Activated CD4-positive, CD25-positive, alpha-beta regulatory T cell (primary cell): ENCODE data around the gene REXO1.

Experiments used
- DNase-seq, 4 experiments: peaks; one replicate each; lab custom pipeline; 2025; lab: John Stamatoyannopoulos, UW

Gene REXO1

DNA sequence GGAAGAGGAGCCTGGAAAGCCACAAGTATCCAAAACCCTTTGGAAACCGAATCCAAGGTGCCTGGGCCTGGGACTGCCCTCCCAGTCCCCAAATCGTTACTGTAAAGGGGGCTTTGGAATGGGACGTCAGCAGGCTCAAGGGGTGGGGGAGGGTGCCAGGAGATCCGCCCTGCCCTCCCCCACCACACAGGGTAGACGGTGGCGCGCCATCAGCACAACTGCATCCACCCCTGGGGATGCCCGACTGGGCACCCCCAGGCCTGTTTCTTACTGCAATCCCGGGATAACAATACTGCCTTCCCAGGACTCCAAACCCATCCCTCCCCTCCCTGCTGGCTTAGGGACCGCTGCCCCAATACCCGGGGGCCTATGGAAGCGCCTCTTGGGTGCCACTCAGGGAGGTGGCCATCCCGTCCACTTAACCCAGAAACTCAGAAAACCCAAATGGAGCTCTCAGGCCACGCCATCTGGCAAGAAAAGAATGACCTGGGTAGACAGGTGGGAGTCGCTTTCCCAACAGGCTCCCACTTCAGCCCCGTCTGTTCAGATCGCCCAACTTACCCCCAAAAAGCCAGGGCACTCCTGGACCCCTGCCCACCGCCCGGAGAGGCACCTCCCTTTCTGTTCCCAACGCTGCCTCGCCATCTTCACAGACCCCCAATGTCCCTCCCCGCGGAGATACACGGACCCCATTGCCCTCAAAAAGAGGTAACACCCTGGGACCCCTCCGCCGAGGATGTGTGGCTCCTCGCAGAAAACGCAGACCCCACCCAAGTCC, 12.7 kb upstream of the REXO1 start:
- no peak for DNase-seq

DNA sequence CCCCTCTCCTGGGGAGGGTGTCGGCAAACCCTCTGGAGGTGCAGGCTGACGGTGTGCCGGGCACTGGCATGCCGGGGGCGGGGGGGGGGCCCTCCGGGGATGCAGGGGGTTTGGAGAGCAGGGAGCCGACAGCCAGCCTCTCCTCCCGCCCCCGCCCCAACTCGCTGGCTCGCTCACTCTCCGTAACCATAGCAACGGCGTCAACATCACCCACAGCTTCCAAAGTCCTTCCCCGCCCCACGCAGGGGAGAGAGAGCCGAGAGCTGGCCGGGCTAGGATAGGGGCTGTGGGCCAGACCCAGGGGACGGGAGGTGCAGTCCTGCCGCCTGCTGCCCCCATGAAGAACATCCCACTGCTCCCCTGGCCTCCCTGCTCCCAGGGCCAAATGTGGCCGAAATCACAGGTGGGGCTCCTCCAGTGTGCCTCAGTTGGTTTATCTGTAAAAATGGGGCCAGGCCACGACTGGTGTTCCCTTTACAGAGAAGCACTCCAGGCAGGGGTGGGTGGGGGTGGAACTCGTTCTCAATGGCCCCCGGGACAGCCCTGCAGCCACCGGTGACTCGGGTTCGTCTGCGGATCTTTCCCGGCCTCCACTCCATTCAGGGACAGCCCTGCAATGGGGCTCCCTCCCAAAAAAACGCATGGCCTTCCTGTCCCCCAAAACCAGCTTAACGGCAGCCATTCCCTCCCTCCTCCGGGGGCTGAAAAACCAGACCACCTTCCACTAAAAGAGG, 11.9 kb upstream of the REXO1 start:
- DNase-seq = no peak

DNA sequence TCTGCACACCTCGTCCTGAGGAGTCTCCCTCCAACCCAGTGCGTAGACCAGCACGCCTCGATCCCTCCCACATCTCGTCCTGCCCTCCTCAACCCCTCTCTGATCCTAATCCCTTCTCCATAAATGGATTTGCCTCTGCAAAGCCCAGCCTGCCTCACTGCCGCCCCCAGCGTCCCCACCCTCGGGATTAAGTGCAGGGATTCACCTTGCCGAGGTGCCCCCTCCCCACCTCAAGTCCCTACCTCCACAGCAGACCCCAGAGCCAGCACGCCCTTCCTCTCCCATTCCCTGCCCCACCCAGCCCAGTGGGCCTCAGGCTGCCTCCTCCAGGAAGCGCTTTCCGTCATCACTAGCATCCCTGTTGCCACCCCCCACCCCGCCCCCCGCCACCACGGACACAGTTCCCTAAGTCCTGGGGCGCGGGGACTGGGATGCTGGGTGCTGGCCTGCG, 11.1 kb upstream of the REXO1 start:
- DNase-seq = no peak

DNA sequence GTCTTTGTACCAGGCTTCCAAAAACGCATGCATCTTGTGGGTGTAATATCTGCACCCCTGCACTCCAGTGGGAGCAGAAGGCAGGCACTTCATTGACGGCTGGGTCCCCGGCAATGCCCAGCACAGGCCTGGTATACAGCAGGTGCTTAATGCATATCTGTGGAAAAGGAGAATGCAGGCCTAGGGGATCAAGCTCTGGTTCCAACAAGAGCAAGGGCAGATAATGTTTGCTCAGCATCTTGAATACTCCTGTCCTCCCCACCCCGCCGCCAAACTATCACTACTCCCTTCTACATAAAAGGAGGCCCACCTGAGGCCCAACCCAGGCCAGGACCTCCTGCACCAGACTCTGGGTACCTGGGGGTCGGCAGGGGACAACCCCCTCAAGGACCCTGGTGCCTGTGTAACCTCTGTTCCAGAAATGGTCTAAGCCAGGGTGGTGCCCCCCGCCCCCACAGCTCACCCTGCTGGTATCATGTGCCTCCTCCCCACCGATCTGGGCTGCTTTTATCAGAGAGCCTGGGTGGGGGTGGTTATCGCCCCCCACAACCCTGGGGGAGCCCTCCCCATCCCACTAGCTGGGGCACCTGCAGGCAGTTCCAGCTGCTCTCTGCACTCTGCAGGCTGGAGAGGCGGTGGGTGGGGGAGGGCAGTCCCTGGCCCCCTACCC, 10.3 kb upstream of the REXO1 start:
- no peak for DNase-seq

DNA sequence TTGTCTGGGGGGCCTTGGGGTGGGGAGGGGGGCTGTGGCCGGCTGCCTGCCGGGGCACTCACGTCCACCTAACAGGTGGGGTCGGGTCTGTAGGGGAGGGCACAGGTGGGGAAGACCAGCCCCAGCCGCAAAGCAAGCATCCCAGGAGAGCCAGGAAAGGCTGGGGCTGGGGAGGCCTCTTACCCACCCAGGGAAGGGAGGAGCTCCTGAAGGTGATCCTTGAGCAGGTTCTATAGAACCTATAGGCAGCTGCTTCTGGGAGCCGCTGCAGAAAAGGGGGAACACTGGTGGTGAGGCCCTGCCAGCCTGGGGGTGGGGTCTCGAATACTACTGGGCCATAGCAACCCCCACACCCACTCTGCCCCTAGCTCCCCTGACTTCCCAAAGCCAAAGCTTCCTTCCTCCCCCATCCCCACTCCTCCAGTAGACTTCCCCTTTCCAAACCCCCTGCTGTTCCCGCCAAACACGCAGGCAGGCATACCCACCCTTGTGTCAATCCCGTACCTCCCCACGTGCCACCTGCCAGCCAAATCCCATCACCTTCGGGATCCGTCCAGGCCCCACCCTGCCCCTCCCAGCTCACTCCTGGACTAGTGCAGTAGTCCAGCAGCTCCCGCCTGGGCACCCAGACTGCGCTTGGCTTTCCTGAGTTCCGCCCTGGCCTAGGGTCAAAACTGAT, 9.5 kb upstream of the REXO1 start:
- DNase-seq = no peak

DNA sequence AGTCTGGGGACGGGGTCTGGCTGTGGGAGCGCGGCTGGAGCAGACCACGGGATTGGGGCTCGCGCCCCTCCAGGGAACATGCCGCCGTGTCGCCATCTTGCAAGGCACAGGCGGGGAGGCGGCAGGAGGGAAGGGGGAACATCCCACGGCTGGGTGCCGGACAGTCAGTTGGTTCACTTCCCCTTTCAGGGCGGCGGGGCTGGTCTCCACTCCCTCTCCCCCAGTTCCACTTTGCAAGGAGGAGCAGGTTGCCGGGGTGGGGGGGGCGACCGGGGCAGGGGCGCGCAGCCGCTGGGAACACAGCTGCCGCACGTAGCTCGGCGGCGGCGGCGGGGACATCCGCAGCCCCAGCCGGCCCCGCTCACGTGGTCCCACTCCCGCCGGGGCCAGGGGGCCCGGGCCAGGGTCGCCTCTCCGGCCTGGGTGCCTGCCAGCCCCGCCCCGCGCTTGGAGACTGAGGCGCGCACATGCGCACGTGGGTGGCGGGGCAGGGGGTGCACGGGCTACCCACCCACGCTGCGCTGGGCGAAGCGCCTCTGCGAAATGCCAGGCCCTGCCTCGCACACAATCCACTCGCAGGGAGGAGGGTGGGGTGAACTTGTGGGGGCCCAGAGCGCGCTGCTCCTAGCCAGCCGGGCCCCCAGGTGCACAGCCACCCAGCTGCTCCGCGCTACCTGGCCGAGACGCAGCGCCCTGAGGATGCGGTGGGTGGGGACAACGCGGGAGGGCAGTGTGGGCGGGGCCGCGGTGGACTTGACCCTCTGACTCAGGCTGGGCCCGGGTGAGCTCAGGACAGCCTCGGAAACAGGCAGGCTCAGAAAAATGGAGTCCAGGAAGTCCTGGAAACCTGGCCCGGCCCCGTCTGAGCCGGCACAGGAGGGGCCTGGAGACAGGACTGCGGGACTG, 8.7 kb upstream of the REXO1 start:
- DNase-seq = no peak

DNA sequence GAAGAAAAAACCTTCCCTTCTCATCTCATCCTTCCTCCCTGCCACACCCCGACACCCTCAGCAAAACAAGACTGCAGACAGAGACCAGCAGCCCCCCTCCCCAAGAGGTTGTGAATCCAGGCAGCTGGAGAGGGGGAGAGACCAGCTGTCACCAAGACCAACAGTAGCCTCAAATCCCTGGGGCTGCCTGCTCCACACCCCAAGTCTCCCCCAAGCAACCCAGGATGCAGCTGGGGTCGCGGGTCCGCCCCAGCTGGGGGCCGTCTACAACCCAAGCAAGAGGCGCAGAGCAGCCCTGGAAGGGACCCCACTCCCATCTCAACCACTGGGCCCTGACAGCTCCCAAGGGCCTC, 8.0 kb upstream of the REXO1 start:
- DNase-seq = no peak

DNA sequence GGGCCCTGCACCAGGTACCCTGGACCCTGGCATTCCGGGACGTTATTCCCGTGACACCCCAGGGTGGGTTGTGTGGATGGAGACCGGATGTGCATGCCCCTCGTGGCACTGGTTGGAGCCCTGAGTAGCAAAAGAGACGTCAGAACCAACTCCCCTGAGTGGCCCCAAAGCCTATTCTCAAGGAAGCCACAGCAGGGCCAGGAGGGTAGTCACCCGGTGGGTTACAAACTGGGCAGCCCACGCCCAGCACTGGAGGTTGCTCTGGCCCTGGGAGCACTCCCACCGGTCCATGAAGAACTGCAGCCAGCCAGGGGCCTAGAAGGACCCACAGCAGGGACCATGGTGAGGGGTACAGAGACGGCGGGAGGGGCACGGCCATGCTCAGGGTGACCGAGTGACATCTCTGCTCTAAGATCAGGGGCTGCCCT, 7.6 kb upstream of the REXO1 start:
- DNase-seq = no peak

DNA sequence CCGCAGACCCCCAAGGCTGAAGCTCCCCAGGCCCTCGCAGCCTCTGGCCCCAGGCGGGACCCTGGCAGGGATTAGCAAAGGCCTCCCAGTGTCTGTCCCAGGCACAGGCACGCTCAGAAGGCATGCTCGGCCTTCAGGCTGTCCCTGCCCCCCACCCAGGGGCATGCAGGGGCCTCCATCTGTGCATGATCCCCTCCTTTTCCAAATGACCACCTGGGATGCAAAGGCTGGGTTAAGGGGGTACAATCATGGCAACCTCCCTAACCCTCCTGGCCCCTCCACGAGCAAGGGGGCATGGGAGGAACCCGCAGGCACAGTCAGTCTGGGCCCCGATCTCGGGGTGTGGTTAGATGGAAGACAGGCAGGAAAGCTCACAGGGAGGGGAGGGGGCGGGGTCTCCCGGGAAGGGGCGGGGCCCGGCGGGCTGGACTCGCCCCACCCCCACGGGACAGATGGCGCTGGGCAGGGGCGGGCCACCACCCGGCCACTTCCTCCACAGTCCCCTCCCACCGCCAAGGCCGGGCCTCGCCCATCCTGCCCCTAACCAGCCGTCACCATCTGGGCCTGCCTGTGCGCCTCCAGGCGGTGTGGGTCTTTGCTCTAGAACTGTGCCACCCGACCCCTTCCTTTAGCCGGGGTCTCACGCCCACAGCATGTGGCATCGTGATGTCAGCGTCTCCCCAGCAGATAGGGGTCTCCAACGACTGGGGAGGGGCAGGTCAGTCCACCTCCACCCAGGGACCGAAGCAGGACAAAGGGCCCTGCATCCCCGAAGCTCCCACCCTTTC, 7.0 kb upstream of the REXO1 start:
- DNase-seq = peak; percentile 44 to 79 (median 64)

DNA sequence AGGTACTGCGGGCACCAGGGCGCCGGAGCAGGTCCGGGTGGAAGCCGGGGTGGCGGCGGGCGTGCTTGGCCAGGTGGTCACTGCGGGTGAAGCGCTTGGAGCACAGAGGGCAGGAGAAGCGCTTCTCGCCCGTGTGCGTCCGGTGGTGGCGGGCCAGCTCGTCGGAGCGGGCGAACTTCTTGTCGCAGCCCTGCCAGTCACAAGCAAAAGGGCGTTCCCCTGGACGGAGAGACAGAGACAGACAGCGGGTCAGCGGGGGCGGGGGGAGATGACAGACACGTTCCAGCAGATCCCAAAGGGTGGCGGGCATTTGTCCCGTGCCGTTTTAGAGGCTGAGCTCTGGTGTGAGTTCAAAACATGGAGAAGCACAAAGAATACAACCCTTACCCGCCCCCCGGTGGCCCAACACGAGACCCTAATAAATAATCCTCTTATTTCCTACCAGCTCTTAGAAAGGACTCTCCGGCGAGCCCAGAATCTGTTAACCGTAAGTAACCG, 6.3 kb upstream of the REXO1 start:
- DNase-seq = no peak

DNA sequence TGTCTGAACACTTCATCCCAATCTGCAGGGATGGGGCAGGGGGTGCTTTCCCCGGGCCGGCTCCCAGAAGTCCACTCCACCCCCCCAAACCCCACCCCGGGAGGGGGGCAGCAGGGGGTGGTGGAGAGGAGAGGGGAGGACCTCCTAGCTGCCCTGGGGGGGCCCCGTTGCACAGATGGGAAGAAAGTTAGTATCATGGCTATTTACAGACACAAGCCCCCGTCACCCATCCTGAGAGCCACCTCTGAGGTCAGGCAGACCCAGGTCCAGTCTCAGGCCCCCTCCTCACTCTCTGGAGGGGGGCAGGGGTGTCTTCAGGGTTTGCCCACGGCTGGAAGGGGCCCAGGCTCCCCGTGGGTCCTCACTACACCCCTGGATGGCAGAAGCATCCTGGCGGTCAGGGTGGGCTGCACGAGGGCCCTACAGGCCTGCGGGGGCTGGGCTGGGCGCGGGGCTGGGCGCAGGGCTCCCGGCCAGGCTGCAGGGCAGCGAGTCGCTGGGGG, 5.8 kb upstream of the REXO1 start:
- no peak for DNase-seq

DNA sequence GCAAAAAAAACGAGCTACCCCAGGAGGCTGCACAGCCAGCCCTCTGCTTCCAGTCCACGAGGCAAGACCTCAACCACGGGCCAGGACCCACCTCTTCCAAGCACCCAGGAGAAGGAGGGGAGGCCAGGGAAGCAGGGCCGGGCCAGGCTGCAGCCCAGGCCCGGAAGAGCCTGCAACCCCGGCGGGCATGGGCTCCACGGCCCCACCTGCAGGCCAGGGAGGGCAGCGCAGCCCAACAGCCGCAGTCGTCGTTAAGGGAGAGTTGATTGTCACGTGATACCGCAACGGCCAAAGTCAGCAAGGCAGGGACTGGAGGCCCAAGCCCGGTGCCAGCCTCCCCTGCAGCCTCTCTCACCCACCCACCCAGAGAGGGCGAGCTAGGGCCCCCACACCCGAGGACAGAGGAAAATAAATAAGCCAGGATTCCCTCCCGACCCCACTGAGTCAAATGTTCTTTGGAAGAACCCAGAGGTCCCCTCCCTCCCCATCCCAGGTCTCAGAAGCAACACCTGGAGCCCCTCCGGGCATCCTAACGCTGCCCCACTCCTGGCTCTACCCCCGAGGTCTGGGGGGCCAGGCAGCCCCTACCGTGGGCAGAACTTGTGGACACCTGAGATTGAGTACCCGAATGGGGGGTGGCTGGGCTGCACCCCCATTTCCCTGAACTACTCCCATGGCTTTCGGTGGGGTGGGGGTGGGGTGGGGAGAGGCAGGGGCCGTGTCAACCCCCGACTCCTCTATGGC, 5.2 kb upstream of the REXO1 start:
- DNase-seq = peak; percentile 55 to 67 (median 65)

DNA sequence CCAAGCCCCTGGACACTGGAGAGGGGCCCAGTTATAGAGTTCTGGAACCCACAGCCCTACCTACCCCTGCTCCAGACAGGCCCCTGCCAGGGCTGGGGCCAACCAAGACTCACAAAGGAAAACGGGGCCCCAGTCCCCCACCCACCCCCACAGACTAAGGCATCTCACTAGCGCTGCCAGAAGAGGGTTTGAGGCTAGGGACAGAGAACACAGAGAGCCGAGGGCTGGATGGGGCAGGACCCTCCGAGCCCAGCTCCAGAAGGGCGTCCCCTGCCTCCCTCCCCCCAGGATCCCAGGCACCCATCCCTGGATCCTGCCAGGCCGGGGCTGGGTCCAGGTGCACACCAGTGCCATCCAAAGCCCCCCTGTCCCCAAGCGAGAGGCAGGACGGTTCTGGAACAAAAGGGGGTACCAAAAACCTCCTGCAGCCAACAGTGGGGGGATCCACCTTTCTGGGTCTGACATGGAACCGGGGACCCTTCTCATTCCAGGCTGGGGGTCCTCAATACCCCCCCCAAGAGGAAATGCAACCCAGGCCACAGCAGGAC, 4.4 kb upstream of the REXO1 start:
- no peak for DNase-seq

DNA sequence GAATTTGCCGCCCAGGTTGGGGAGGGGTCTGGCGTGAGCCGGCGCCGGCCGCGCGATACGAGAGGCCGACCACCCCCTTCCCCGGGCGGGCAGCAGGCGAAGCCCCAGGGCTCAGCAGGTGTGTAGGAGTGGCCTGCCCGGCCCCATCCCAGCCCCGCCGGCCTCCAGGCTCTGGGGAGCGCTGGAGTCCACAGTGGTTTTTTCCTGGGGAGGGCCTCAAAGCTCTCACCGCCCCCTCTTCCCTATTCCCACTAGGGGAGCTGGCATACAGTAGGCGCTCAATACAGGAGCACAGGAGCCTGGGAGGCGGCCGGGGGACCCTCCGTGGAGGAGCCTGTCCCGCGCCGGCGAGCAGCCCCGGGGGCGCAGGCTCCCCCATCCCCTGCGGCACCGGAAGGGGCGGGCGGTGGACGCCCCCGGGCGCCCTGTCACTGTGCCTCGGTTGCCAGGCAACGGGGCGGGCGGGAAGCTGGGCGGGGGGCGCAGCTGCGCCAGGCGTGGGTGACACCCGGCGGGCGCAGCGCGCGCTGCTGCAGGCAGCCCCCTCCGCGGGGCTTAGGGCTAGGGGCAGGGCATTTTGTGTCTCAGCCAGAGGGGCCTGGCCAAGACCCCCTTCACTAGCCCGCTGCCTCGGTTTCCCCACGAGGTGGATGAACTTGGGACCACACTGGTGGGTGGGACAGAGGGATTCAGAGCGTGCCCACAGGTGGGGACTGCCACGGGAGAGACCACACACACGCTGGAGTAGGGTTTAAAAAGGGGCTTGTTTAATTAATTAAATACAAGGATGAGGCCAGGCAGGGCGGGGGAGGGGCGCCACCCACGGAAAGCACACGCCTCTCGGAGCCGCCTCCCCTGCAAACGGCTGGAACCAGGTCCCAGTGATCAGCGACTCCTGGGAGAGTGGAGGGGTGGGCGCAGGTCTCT, 3.6 kb upstream of the REXO1 start:
- peak in 2 of 4 experiments; percentile 57 to 61 for DNase-seq

DNA sequence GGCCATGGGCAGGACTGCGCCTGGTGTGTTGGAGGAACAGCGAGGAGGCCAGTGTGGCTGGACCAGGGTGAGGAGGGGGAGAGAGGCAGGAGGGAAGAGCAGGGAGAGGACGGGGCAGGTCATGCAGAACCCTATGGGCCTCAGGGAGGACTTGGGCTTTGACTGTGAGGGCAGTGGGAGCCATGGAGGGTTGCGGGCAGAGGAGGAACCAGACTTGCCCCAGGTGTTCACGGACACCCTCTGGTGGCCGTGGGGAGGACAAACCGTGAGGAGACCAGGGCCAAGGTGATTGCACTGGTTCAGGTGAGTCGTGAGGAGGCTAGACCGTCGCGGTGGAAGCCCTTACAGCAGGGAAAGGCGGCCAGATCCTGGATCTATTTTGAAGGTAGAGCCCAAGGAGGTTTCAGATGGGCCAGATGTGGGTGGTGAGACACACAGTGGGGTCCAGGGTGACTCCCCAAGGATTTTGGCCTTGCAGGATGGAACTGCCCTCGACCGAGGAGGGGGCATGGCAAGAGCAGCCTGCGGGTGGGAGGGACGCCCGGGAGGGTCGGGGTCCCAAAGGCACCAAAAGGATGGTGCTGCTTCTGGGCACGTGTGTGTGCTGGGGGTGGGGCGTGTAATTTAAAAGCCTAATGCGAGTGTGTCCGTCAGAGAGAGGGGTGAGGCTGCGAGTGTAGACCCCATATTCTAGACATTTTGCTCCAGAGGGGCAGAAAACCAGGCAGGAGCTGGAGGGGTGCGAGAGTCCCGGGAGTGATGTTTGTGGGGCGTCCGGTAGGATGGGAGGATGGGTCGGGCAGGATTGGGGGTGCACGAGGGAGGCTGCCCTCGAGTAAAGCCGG, 2.7 kb upstream of the REXO1 start:
- DNase-seq = no peak

DNA sequence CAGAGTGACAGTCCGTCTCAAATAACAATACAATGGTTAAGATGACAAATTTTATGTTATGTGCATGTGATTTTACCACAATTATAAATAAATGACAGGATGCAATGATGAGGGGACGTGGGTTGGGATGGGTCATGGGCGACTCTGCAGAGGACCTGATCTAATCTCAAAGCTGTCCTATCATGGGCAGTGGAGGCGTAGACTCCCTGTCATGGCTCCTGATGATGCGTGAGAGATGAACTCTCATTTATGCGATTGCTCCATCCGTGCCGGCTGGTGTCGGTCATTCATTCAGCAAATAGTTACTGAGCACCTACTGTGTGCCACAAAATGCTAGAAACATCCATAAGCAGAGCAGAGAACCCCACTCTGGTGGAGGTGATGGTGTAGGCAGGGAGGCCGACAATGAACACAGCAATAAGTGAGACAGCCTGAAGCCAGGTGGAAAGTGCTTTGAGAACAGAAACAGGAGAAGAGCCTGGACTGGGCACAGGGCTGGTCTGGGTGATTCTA, 1.7 kb upstream of the REXO1 start:
- no peak for DNase-seq

DNA sequence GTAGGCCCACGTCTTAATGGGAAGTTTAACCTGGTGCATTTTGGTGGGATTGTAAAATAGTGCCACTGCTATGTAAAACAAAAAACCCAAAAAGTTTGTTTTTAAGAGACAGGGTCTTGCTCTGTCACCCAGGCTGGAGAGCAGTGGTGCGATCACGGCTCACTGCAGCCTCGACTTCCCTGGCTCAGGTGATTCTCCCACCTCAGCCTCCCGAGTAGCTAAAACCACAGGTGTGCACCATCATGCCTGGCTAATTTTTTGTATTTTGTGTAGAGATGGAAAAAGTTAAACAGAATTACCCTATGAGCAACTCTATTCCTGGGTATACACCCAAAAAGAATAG, 820 bp upstream of the REXO1 start:
- no peak for DNase-seq
